Prostate gland (tissue), 2 donors: Measurements from ENCODE around the gene DPY19L1. TPM values are rescaled to one million over a fixed set of nuclear protein-coding genes. Genes with fewer than 3 reads are reported as not detected.

Source experiments
- microRNA counts, 2 donors: library from miRNA; unstranded; fragments of <30 nt; microRNA quantifications; one replicate each; lab custom pipeline; 2016 to 2017
- microRNA-seq: library from miRNA; unstranded; fragments of <30 nt; microRNA quantifications from one replicate; pipeline ENCODE4, GENCODE V29; 2016
- small RNA-seq, 2 donors: library from RNA; depleted of rRNA; stranded (forward); fragments of <200 nt; gene quantifications; one replicate each; pipeline ENCODE3, GENCODE V24; 2016
- total RNA-seq, 2 donors: library from RNA; depleted of rRNA; stranded (reverse); fragments of >200 nt; gene quantifications; one replicate each; pipeline ENCODE4 v1.1.0, GENCODE V29; 2016

The DPY19L1 gene
- total RNA-seq, 2 donors from 2014 or later = 9.0 to 48.5 TPM

MicroRNA genes within 50 kb of the gene (microRNA counts, 767-probe panel; counts per million panel counts)
- 0 to 431 counts per million in 2 donors for microRNA hsa-miR-548n (lab: Ali Mortazavi, UCI)

Small RNA genes lying within 50 kb of the gene (microRNA-seq; reads per million reads assigned to microRNA genes)
- not detected for gene MIR548N

Small RNA genes lying within 50 kb of the gene (small RNA-seq; reads per million reads assigned to genes)
- 0.19 to 0.40 reads per million in 2 donors for gene MIR548N
- gene RF00322 = 0 reads per million in 2 donors

Other genes with a start within 250 kb of the DPY19L1 start
- gene TBX20, start 216.6 kb upstream of the DPY19L1 start, total RNA-seq = 1 to 10 TPM in 1 of 2 donors, not detected in 1; 1.2 TPM